Omental fat pad (tissue), 4 donors: ENCODE results near the gene CCDC85B. TPM values are rescaled to one million over a fixed set of nuclear protein-coding genes. Genes with fewer than 3 reads are reported as not detected.

Experiments
- ATAC-seq: fragments of 150-250 bp; one replicate; pipeline ENCODE4 v1.9.1; 2016; ENCODE audit warnings: mild to moderate bottlenecking, moderate library complexity; ENCODE audit not compliant: low FRiP score
- DNase-seq: peaks from one replicate; pipeline ENCODE4 v3.0.0-alpha.2; 2019; ENCODE audit warnings: low spot score
- total RNA-seq, 4 donors: library from RNA; depleted of rRNA; stranded (reverse); fragments of >200 nt; gene quantifications; one replicate each; pipeline ENCODE4 v1.1.0, GENCODE V29; 2016
- TF ChIP-seq, protein P1 (sequence below), 3 donors: fragments of 450-650 bp; IDR thresholded peaks; one replicate each; pipeline ENCODE4 v1.5.1; 2016 to 2017; ENCODE audit warnings: antibody characterized with exemption in 3 of 3, mild to moderate bottlenecking in 3 of 3, moderate library complexity in 2 of 3

Gene CCDC85B
- total RNA-seq, 4 donors from 2014 or later: 40.2 to 85.9 (median 59.4) TPM

DNA sequence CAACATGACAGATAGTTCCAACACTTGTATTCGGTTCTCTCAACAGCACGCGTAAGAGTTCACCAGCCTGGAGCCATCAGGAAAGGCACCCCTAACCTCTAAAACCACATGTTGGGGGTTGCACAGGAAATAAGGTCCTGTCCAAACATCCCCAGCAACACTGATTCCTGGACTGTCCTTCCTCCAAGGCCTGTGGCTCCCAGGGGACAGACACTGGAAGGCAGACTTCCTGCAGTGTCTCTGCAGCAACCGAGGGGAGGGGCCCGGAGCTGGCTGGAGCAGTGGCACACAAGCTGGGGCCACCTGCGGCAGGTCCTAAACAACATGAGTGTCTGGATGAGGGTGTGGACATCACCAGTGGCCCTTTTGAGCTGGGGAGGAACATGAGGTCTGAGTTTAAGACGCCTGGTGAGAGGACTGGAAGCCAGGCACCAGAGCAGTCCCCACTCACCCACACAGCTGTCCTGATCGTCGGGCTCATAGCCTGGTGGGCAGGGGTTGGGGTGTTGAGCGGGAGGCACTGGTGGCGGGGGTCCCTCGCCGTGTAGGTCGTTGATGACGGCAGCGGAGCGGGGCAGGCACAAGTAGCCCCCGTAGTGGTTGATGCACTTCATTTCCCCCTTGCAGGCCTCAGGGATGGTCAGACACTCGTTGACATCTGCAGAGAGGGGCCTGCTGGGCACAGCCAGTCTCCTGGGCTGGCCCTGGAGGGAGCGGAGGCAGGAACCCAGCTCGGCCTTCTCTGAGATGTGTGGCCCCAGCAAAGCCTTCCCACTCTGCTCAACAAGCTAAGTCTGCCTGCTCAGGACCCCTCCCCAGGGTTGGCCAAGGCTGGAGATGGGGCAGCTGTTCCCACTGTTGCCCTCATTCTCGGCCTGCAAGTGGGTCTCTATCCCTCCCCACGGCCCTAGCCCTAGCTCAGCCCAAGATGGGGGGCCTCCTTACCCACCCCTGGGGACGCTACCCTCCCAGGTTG is 19.5 kb upstream of the CCDC85B start:
- TF ChIP-seq, protein P1, sequence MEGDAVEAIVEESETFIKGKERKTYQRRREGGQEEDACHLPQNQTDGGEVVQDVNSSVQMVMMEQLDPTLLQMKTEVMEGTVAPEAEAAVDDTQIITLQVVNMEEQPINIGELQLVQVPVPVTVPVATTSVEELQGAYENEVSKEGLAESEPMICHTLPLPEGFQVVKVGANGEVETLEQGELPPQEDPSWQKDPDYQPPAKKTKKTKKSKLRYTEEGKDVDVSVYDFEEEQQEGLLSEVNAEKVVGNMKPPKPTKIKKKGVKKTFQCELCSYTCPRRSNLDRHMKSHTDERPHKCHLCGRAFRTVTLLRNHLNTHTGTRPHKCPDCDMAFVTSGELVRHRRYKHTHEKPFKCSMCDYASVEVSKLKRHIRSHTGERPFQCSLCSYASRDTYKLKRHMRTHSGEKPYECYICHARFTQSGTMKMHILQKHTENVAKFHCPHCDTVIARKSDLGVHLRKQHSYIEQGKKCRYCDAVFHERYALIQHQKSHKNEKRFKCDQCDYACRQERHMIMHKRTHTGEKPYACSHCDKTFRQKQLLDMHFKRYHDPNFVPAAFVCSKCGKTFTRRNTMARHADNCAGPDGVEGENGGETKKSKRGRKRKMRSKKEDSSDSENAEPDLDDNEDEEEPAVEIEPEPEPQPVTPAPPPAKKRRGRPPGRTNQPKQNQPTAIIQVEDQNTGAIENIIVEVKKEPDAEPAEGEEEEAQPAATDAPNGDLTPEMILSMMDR (IDR thresholded peaks at IDR 0.05): no peak
- DNase-seq (no peak), ATAC-seq (no peak)

DNA sequence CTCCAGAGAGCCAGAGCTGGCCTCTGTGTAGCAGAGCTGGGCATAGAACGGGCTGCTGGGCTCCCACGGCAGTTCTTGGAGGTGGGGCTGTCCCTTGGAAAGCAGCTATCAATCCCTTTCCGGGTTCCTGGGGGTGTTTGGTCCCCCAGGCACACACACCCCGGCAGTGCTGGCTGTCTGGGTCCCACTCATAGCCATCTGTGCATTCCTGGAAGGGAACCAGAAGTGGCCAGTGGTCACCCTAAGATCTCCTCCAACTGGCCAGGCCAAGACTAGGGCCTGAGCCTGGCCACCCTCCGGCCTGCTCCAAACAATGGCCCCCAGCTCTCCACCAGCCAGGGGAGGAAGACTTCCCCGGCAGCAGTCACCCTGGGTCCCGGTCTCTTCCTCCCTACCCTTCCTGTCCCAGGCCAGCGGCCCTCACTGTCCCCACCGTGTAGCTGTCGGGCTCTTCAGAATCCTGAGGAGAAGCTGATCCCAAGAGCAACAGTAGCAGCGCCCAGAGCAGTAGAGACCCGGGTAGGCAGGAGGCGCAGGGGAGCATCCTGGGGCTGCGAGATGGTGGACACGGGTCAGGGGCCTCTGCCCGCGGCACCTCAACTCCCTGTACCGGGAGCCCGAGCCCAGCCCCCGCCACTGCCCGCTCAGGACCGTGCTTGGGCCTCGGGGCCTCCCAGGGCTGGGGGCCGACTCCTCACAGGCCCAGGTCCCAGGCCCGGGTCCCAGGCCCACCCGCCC is 18.5 kb upstream of the CCDC85B start:
- ATAC-seq (peak; percentile 56), DNase-seq (no peak)
- TF ChIP-seq, protein P1 (IDR thresholded peaks at IDR 0.05): no peak

DNA sequence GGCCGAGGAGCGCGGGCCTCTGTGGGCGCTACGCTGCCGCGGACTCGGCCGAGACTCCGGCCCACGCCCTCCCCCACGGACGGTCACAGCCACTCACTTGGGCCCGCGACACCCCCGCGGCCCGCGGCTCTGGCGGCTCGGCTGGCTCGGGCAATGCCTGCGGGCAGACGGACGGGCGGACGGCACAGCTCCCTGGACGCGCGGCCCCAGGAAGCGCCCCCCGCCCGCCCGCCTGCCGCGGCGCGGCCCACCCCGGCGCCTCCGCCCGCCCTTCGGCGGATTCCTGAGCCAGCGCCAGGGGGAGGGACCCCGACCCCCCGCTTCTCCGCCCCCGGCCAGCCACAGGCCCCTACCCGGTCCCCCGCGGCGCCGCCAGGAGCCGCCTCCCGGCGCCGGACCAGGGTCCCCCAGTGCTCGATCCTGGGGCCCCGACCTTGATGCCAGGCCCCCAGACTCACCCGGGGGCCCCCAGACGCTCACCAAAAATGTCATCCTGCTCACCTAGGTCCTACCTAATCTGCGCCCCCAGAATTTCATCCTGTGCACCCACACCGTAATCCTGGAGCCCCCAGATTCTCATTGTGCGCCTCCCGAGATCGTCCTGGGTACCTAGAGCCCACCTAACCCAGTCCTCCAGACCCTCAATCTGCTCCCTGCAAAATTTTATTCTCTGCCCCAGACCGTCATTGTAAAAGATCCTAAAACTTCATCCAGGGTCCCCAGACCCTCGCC is 17.7 kb upstream of the CCDC85B start, which contains the start of gene EFEMP2:
Gene EFEMP2, minus strand, starts transcription at position 215 of the 732 bp plus-strand sequence. CDS start 446 bp downstream, outside the sequence.
- ATAC-seq (peak; percentile 16), DNase-seq (no peak)
- TF ChIP-seq, protein P1 (IDR thresholded peaks at IDR 0.05): no peak

GRCh38 chr11:65873318-65874156 is 16.9 kb upstream of the CCDC85B start:
- DNase-seq: peak; percentile 91
- peak; percentile 87 for ATAC-seq
- TF ChIP-seq, protein P1 (IDR thresholded peaks at IDR 0.05): no peak

GRCh38 chr11:65879617-65880016 is 10.9 kb upstream of the CCDC85B start, which contains the start of gene CTSW:
CTSW (plus strand) TSS chr11:65879837; CDS start chr11:65879855, 18 bp downstream.
- TF ChIP-seq, protein P1 (IDR thresholded peaks at IDR 0.05): no peak
- DNase-seq (no peak), ATAC-seq (no peak)

DNA sequence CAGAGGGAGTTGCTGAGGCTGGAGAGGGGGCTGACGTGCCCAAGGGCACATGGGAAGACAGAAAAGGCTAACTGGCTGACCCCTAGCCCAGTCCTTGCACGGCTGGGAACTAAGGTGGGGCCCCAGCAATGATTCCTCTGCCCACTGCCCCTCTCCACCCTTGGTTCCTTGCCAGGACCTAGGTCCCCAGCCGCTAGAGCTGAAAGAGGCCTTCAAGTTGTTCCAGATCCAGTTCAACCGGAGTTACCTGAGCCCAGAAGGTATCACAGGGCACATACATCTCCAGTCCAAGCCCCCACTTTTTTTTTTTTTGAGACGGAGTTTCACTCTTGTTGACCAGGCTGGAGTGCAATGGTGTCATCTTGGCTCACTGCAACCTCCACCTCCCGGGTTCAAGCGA is 10.4 kb upstream of the CCDC85B start:
- TF ChIP-seq, protein P1 (IDR thresholded peaks at IDR 0.05): no peak
- no peak for DNase-seq
- ATAC-seq: no peak
